RWPE1 (cell line): ENCODE results near the gene SORL1.

ENCODE experiments used
- CTCF ChIA-PET: fragments of 350-600 bp; sonication (Branson Sonifier 250); formaldehyde crosslinking; extraction: SDS; loops from one replicate; lab custom pipeline; 2021; lab: Yijun Ruan, JAX
- POLR2A ChIA-PET: fragments of 400-600 bp; formaldehyde crosslinking; extraction: SDS; loops from one replicate; lab custom pipeline; 2020; ENCODE audit warnings: antibody characterized with exemption; ENCODE audit not compliant: low non-redundant PET; lab: Yijun Ruan, JAX
- DNase-seq: peaks from one replicate; pipeline ENCODE4 v3.0.0; 2012; ENCODE audit warnings: low spot score
- H3K27ac ChIP-seq: fragments of 450-650 bp; 2 replicates; pipeline ENCODE4 v1.5.1; 2017
- TF ChIP-seq, protein P1 (sequence below): fragments of 450-650 bp; conservative IDR thresholded peaks from 2 replicates; pipeline ENCODE4 v1.5.1; 2017; ENCODE audit warnings: low read depth, mild to moderate bottlenecking

SORL1 gene

DNA sequence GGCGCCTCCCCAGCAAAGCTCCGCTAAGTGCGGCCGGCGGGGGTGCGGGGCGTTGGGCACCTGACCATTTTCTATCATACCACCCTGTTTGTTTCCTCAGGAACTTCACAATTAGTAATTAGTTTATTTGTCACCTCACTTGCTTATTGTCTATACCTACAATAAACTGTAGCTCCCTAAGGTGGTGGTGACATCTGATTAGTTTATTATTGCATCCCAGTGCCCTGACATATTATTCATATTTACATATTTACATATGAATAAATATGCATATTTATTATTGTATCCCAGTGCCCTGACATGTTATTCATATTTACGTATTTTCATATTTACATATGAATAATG lies 24.7 kb upstream of the SORL1 start:
- POLR2A ChIA-PET = no interaction called here
- CTCF ChIA-PET = interaction anchor here (0.6 to 0.7 kb wide), 2 partner anchors 59 to 157 kb away, joined by 3 to 6 read pairs; no protein-coding TSS in a partner anchor
- TF ChIP-seq, protein P1, sequence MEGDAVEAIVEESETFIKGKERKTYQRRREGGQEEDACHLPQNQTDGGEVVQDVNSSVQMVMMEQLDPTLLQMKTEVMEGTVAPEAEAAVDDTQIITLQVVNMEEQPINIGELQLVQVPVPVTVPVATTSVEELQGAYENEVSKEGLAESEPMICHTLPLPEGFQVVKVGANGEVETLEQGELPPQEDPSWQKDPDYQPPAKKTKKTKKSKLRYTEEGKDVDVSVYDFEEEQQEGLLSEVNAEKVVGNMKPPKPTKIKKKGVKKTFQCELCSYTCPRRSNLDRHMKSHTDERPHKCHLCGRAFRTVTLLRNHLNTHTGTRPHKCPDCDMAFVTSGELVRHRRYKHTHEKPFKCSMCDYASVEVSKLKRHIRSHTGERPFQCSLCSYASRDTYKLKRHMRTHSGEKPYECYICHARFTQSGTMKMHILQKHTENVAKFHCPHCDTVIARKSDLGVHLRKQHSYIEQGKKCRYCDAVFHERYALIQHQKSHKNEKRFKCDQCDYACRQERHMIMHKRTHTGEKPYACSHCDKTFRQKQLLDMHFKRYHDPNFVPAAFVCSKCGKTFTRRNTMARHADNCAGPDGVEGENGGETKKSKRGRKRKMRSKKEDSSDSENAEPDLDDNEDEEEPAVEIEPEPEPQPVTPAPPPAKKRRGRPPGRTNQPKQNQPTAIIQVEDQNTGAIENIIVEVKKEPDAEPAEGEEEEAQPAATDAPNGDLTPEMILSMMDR = no peak
- no peak for DNase-seq
- no peak overlapping the region for H3K27ac ChIP-seq

DNA sequence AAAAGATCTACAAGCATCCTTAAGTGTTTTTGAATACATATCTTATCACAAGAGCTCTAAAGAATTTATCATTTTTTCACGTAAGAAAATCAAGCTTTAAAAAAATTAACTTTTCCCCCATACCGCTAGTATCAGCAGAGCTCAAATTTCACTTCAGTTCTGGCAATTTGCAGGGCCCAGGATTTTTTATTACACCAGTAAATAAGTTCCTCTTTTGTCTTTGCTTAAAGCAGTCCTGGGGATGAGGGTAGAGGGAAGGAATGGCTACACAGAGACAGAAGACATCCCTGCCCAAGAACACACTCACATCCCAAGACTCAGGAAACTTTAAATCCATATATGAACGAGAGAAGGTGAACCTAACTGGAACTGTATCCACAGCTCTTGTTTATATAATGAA lies 22.6 kb upstream of the SORL1 start:
- no peak for DNase-seq
- TF ChIP-seq, protein P1 = no peak
- ChIA-PET CTCF (no interaction called here), POLR2A (no interaction called here)
- H3K27ac ChIP-seq = no peak overlapping the region

DNA sequence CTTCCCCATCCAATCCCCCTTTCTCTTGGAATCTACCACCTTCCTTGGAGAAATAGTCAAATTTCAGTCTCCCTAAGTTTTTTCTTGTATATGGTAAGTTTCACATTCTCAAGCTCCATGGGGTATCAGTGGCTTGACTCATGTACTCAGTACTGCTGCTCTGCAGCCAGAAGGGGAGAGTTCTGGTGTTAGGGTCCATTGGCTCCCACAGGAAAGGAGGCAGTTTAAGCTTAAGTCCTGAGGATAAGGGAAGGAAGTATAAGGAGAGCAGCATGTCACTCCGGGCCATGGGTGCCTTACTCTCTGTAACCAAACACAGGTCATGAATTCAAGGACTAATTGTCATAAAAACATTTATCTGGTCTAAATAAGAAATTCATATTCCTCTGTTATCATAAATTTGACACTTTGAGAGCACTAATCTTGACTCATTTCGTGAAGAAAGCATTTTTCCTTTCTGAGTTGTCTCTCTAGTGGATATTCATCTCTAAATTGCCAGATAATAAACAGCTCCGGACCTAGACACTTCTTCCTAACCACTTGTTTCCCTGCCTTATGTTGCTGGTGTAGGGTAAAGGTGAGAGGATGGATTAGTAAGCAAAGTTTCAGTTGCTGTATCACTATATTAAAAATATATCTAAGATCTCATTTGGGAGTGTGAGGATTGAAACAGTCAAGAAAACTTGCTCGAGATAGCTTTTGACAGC lies 20.1 kb upstream of the SORL1 start:
- POLR2A ChIA-PET = no interaction called here
- TF ChIP-seq, protein P1 = no peak
- no peak overlapping the region for H3K27ac ChIP-seq
- DNase-seq = no peak
- CTCF ChIA-PET = no interaction called here

DNA sequence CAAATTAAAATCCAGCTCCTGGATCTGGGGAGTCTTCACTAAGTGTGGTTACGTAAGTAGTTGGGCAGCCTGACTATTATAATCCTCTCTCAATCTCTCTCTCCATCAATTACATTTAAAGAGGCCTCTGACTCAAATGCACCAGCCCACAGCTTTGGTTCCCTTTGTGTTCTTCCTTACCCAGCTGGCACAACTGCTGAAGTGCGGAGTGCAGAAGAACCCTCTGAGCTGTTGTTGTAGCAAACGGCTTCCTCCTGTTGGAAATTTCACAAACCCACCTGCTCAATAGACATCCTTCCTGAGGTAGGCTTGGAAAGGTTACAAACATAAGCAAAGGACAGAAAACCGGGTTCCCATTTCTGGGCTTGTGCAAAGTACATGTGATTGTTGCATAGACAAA lies 17.0 kb upstream of the SORL1 start:
- CTCF ChIA-PET = no interaction called here
- no peak overlapping the region for H3K27ac ChIP-seq
- DNase-seq = no peak
- TF ChIP-seq, protein P1 = no peak
- POLR2A ChIA-PET = interaction anchor here (0.6 kb wide), 1 partner anchor 30 kb away, joined by 5 read pairs; no protein-coding TSS in a partner anchor

DNA sequence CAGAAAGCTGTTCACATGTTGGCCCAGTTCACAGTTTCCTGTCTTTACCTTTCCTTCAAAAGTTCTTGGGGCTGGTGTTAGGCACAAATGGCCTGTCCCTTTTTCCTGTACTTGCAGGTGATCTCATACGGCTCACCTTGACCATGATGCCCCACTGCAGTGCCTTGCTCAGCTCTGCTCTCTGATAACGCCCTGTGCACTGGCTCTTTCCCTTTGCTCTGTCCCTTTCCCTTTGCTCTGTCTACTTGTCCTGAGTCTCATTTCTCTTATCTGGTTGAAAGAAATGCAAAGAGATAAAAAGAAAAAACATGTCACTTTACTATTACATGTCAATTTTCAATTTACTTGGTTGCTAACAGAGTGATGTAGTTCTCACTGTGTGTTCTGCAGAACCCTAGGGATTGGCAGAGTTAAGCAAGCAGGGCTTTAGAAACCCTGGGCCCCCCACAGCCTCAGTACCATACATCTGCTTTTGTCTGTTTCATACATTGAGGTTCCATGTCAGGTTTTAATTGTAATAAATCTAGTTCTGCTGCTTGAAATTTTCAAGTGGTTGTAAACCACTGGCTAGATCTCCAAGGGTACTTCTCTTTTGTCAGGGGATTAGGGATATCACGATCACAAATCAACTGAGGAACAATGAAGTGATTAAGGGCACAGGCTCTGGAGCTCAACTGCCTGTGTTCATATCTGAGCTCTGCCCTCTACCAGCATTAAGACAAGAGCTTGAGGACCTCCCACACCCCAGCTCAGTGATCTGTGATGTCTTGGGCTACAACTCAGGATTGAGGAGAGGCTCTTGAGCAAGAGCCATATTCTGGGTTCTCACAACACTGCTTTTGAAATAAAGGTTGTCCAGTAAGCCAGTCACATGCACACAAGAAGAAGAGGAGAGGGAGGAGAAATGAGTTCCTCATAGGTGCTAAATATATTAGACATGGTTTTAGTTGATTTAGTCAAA lies 16.3 kb upstream of the SORL1 start:
- ChIA-PET CTCF (no interaction called here), POLR2A (interaction anchor here (0.6 kb wide), 1 partner anchor 30 kb away, joined by 5 read pairs; no protein-coding TSS in a partner anchor)
- H3K27ac ChIP-seq = no peak overlapping the region
- DNase-seq = no peak
- TF ChIP-seq, protein P1 = no peak

DNA sequence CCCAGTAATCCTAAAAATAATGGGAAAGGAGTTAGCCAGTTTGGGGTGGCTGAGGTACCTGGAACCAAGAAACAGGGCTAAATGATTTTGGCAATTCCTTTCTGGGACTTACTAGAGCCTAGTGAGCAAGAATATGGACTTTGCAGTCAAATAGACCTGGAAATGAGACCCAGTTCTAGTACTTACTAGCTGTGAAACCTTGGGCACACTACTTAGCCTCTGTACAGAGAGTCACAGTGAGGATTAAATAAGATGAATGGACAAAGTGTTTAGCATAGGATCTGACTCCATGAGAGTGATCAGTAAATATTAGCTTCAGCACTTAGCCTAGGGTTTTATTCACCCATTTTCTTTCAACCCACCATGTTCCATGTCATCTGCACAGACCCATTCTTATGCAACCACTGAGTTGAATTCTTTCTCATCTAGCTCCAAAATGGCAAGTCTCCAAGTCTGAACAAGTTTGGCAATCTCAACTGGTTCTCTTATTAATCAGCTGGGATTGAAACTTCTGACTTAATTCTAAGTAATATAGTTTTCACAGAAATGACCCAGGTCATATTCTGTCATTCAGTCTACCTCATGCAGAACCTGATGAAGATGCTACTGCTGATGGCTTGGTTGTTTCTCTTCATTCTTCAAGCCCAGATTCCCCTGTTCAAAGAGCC lies 15.0 kb upstream of the SORL1 start:
- ChIA-PET CTCF (no interaction called here), POLR2A (no interaction called here)
- DNase-seq = no peak
- TF ChIP-seq, protein P1 = no peak
- no peak overlapping the region for H3K27ac ChIP-seq
